Measurements from ENCODE around the gene HDGFL2.

HDGFL2 gene

GRCh38 chr19:4499855-4500254 lies 27.8 kb downstream of the HDGFL2 start:
- DNase-seq: no peak

GRCh38 chr19:4500841-4501591 lies 28.9 kb downstream of the HDGFL2 start:
- DNase-seq: no peak

GRCh38 chr19:4501691-4502090 lies 29.6 kb downstream of the HDGFL2 start:
- no peak for DNase-seq

- no peak for DNase-seq
These were observed 30.4 kb downstream of the HDGFL2 start for GRCh38 chr19:4502282-4503131.

- no peak for DNase-seq
These were observed 31.2 kb downstream of the HDGFL2 start for GRCh38 chr19:4503132-4503824.

- DNase-seq: no peak
These were observed 31.7 kb downstream of the HDGFL2 start for GRCh38 chr19:4503825-4504170.

- no peak for DNase-seq
These were observed 32.2 kb downstream of the HDGFL2 start for GRCh38 chr19:4504297-4504701.

GRCh38 chr19:4504891-4505569 lies 32.9 kb downstream of the HDGFL2 start:
- no peak for DNase-seq

GRCh38 chr19:4505570-4506448 lies 33.7 kb downstream of the HDGFL2 start:
- DNase-seq: no peak

- no peak for DNase-seq
These were observed 34.5 kb downstream of the HDGFL2 start for GRCh38 chr19:4506449-4507149.

- DNase-seq: no peak
These were observed 35.0 kb downstream of the HDGFL2 start for GRCh38 chr19:4507150-4507452.

GRCh38 chr19:4507804-4508203 lies 35.7 kb downstream of the HDGFL2 start:
- no peak for DNase-seq

GRCh38 chr19:4508698-4509097 lies 36.6 kb downstream of the HDGFL2 start:
- no peak for DNase-seq

GRCh38 chr19:4510435-4511255 lies 38.5 kb downstream of the HDGFL2 start:
- DNase-seq: no peak

- DNase-seq: no peak
These were observed 39.4 kb downstream of the HDGFL2 start for GRCh38 chr19:4511300-4512054.

GRCh38 chr19:4512070-4512469 lies 40.0 kb downstream of the HDGFL2 start:
- no peak for DNase-seq

GRCh38 chr19:4513248-4513647 lies 41.2 kb downstream of the HDGFL2 start:
- no peak for DNase-seq

GRCh38 chr19:4515732-4516131 lies 43.6 kb downstream of the HDGFL2 start:
- DNase-seq: no peak

- no peak for DNase-seq
These were observed 44.3 kb downstream of the HDGFL2 start for GRCh38 chr19:4516199-4516938.
